HFF-Myc (cell line): ENCODE data around the gene RIMOC1.
A peak's percentile ranks its signal among the peaks of the same experiment; 100 is the strongest.
"Not testable (repeated sequence)": the region's sequence is repeated elsewhere in the genome, so short reads cannot be mapped to it uniquely, and the experiment has no call there.

Experiments
- DNase-seq: peaks from one replicate; pipeline ENCODE4 v3.0.0-alpha.2; 2011; ENCODE audit warnings: low read depth; ENCODE audit errors: extremely low read depth
- H3K4me3 ChIP-seq: replicated peaks from 2 replicates; pipeline ENCODE4 v1.5.1; 2011; ENCODE audit warnings: low read depth, mild to moderate bottlenecking, control low read depth, low read length
- TF ChIP-seq, protein P1 (sequence below): IDR thresholded peaks from 2 replicates; pipeline ENCODE4 v1.5.1; 2012; ENCODE audit warnings: mild to moderate bottlenecking, low read depth, low read length, control low read depth; ENCODE audit errors: missing control alignments

RIMOC1 gene

DNA sequence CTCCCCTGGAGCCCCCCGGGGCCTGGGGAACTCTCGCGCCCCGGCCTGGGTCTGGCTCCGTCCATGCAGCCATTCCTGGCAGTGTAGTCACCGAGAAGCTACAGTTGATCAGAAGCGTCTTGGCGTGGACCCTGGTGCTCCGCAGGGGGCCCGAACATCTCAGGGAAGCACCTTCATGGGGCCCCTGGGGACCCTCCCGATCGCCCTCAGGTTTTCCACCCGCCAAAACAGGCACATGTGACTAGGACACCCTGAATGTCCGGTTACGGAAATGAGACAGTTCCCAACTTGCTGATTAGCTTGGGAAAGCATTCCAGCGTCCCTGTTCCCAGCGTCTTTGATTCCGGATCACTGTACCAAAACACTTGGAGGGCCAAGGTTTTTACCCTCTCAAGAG is 21.4 kb downstream of the RIMOC1 start:
- TF ChIP-seq, protein P1, sequence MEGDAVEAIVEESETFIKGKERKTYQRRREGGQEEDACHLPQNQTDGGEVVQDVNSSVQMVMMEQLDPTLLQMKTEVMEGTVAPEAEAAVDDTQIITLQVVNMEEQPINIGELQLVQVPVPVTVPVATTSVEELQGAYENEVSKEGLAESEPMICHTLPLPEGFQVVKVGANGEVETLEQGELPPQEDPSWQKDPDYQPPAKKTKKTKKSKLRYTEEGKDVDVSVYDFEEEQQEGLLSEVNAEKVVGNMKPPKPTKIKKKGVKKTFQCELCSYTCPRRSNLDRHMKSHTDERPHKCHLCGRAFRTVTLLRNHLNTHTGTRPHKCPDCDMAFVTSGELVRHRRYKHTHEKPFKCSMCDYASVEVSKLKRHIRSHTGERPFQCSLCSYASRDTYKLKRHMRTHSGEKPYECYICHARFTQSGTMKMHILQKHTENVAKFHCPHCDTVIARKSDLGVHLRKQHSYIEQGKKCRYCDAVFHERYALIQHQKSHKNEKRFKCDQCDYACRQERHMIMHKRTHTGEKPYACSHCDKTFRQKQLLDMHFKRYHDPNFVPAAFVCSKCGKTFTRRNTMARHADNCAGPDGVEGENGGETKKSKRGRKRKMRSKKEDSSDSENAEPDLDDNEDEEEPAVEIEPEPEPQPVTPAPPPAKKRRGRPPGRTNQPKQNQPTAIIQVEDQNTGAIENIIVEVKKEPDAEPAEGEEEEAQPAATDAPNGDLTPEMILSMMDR: no peak
- no peak for DNase-seq
- peak overlapping the region; percentile 69 for H3K4me3 ChIP-seq

DNA sequence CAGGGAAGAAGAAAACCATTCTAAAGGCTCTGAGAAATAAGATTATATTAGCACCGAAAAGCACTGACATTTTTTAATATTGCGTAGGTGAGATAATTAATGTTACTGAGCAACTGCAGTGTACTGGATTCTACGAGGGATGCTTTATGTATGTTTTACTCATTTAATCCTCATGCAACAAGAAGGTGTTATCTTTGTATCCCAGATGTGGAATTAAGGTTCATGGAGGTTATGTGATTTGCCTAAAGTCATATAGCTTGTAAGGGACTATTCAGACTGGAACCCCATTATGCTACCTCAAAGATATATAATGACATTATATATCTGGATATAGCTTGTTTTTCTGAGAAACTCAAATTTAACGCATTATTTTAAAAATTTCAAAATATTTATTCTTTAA is 23.5 kb downstream of the RIMOC1 start:
- no peak overlapping the region for H3K4me3 ChIP-seq
- TF ChIP-seq, protein P1: no peak
- no peak for DNase-seq

DNA sequence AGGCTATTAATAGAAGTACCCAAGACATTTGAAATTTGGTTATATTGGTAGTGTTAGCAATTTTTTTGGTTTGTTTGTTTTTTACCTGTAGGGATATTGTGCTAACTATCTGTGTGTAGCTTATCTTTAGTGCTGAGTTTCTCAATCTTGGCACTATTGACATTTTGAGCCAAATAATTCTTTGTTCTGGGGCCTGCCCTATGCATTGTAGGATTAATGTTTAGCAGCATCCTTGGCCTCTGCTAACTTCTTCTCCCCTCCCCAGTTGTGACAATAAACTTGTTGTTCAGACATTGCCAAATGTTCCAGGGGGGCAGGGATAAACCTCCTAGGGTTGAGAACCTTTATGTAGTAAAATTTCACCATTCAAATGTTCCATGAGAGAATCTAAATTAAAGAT is 24.9 kb downstream of the RIMOC1 start:
- no peak for DNase-seq
- TF ChIP-seq, protein P1: no peak
- H3K4me3 ChIP-seq: no peak overlapping the region

DNA sequence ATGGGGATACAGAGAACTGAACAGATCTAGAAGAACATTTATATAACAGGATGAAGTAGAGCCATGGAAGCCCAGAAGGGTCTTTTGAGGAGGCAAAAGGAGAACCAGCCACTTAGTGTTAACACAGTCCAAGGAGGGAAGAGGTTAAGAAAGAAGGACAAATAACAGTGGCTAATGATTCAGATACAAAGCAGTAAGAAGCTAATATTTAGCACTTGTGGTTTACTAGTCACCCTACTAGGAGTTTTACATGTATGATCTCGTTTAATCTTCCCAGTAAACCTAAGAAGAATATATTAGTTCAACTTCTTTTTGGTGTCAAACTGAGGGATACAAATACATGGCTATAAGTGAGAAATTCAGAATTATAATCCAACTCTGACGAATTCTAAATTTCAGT is 28.6 kb downstream of the RIMOC1 start:
- H3K4me3 ChIP-seq: no peak overlapping the region
- TF ChIP-seq, protein P1: no peak
- DNase-seq: no peak

DNA sequence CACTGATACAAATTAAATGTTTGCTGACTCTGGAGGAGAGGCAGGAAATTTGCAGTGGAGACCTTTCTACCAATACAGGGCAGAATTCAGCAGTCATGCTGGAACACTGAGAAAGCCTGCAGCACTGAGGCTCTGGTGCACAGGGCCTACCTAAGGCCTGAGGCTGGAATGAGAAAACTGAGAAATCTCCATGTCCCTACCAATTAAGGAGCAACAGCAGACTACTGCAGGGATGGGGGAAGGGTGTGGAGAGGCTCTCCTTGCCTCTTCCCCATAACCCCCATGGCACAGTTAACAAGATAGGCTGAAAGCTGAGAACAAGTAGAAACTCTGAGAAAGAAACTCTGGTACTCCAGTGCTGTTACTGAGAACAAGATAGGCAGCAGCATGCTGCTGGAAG is 31.4 kb downstream of the RIMOC1 start:
- TF ChIP-seq, protein P1: no peak
- DNase-seq: no peak
- no peak overlapping the region for H3K4me3 ChIP-seq

DNA sequence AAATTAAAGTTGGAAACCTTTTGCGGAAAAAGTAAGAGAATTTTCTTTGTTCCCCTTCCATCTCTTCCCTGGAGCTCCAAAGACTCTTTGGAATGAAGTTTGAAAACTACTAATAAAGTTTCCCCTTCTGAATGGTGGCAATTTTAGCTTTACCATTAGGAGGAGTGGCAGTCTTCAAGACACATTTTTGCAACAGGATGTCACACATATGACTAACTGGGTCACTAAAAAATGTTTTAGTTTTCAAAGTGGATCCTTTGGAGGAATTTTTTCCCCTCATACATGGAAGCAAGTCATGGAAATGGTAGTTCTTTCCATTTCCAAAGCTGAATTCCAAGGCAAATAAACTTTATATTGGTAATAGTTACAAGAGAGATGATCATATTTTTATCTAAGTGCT is 36.5 kb downstream of the RIMOC1 start:
- DNase-seq: no peak
- H3K4me3 ChIP-seq: no peak overlapping the region
- TF ChIP-seq, protein P1: no peak

DNA sequence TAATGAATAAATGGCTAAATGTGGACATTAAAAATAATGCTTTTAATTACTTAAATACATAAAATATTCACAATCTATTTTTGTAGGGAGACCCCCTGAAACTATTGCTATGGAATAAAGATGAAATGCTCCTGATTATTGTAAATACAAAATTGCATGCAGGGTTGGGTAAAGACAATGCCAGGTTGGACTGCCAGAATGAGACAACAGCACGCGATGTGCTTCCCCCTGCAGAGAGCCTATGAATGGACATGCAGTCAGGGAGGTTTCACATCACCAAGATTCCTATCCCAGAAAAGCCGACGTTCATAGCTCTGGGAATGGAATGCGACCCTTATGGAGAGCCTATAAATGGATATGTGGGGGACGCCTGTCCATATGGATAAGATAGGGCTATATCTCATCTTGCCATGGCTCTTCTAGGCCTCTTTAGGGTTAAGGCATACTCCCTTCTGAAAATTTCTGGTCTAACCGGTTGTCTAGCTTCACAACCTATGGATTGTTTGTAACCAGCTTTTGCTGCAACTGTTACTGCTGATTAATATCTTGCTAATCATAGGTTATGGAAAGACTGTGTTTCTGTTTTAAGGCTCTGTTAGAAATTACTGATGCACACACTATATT is 41.3 kb downstream of the RIMOC1 start:
- DNase-seq, H3K4me3 ChIP-seq: not testable (repeated sequence)
